Transverse colon (tissue), 4 donors: ENCODE measurements around the gene RBP3. TPM values are rescaled to one million over a fixed set of nuclear protein-coding genes. Genes with fewer than 3 reads are reported as not detected.

Experiments
- DNase-seq: peaks from one replicate; pipeline ENCODE4 v3.0.0-alpha.2; 2019
- H3K27ac ChIP-seq, 4 donors: fragments of 200-600 bp; sonication (generic); 2 replicates each; pipeline ENCODE4 v1.5.1; 2016 to 2018; ENCODE audit warnings: inconsistent platforms in 4 of 4
- H3K27me3 ChIP-seq: fragments of 200-600 bp; sonication (generic); 2 replicates; pipeline ENCODE4 v1.5.1; 2017; ENCODE audit warnings: inconsistent platforms
- H3K36me3 ChIP-seq, 4 donors: fragments of 200-600 bp; sonication (generic); 2 replicates each; pipeline ENCODE4 v1.5.1; 2017 to 2019; ENCODE audit warnings: inconsistent platforms in 4 of 4
- H3K4me1 ChIP-seq, 4 donors: fragments of 200-600 bp; sonication (generic); 2 replicates each; pipeline ENCODE4 v1.5.1; 2017 to 2020; ENCODE audit warnings: inconsistent platforms in 4 of 4
- H3K4me3 ChIP-seq, 4 donors: fragments of 200-600 bp; sonication (generic); 1 replicate in 1 of 4; 2 replicates in 3 of 4; pipeline versions ENCODE4 v1.5.1 to v1.6.1; 2017 to 2019; ENCODE audit warnings: inconsistent platforms in 4 of 4
- H3K9me3 ChIP-seq, 2 donors: fragments of 200-600 bp; sonication (generic); 2 replicates each; pipeline ENCODE4 v1.5.1; 2017 to 2019; ENCODE audit warnings: inconsistent platforms in 2 of 2
- EP300 ChIP-seq: sonication (generic); formaldehyde crosslinking; IDR thresholded peaks from one replicate; pipeline ENCODE4 v1.6.1; 2017; ENCODE audit warnings: antibody characterized with exemption, low read depth
- POLR2A ChIP-seq: fragments of 450-650 bp; IDR thresholded peaks from one replicate; pipeline ENCODE4 v1.6.1; 2016; ENCODE audit warnings: antibody characterized with exemption, mild to moderate bottlenecking, moderate library complexity
- POLR2AphosphoS5 ChIP-seq, 3 donors: sonication (generic); formaldehyde crosslinking; IDR thresholded peaks; one replicate each; pipeline ENCODE4 v1.6.1; 2016; ENCODE audit warnings: antibody characterized with exemption in 3 of 3
- WGBS, 2 donors: methylation state at CpG; one replicate each; pipeline ENCODE4 v1.1.5; 2018; ENCODE audit warnings: low coverage in 1 of 2; 5-methylcytosine and 5-hydroxymethylcytosine counted together
- in situ Hi-C, 4 donors: fragments of 200-750 bp; cut with MboI; loops; one replicate each; pipeline versions ENCODE4 v1.15.0 to v1.15.1; 2017; ENCODE audit warnings: low sequenced_read_pairs in 3 of 4, low pct_ligation_motif_present in 1 of 4, low pct_unique_long_range_greater_than_20kb in 1 of 4
- intact Hi-C: fragments of 100-400 bp; cut with DNase I; formaldehyde crosslinking; loops from one replicate; pipeline ENCODE4 v1.15.1; 2023; ENCODE audit warnings: low total_unique reads
- total RNA-seq, 4 donors: library from RNA; depleted of rRNA; stranded (reverse); fragments of >200 nt; gene quantifications; one replicate each; pipeline ENCODE4 v1.1.0, GENCODE V29; 2016
- TF ChIP-seq, protein P1 (sequence below), 5 experiments: fragments of 200-600 bp in 3 of 5; fragments of 450-650 bp in 2 of 5; sonication (generic) in 3 of 5; IDR thresholded peaks; 1 replicate in 2 of 5; 2 replicates in 3 of 5; pipeline ENCODE4 v1.5.1; 2016 to 2017; ENCODE audit warnings: antibody characterized with exemption in 5 of 5, inconsistent platforms in 3 of 5, mild to moderate bottlenecking in 2 of 5, moderate library complexity in 1 of 5

The RBP3 gene
- total RNA-seq, 4 donors from 2014 or later = not detected

DNA sequence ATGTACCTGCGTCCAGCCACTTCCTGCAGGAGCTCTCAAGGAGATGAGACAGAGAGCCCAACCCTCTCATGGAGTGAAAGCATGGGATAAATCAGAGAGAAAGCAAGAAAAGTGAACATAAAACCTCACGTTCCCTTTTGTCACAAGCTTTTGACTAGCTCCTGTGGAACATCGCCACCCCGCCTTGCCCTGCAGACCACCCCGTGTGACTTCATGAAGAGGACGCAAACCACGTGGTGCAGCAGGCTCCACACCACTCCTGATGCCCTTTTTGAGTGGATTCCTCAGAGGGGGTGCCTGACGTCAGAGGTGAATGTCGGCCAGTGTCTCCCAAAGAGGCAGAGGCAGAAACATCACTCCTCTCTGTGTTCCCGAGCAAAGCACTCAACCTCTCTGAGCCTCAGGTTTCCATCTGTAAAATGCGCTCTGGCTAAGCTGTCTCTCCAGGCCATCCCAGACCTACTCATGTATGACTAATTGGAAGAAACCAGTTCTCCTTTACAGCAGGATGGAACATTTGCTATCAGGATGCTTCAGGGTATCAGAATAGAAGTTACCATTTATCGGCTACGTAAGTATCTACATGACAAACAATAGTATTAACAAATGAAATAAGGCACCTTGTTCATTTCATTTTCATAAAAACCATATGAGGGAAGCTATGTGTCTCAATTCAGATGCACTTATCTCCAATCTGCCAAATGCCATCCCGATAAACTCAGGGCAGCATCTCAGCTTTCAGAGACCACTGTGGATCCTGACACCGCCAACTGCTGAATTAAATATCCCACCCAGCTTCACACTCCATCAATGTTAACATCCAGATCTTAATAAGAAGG, 30.7 kb downstream of the RBP3 start:
- in situ Hi-C loops = loop anchor here in 1 of 4 donors (25.0 kb wide), 1 partner anchor 1092 kb away; the partner anchor contains the start of gene ANTXRL
- 83 to 84% methylated on average over 8 to 15 of the region's 15 CpGs for WGBS, 2 donors

DNA sequence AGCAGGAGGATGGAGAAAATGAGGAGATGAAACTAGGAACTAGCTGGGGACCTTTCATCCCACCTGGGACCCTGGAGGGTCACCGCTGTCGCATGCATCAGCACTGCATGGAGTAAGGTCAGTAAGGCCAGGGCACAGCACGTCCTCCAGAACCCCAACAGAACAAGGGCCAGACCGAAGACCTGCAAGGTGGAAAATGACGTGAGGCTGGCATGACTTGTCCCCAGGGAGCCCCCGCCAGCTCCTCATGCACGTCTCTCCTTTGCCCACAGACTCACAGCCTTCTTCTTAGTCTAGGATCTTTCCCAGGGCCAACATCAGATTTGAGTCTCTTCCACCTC, 31.3 kb downstream of the RBP3 start:
- H3K27me3 ChIP-seq = no peaks in the 10 kb centered on the region
- H3K9me3 ChIP-seq = no peaks in the 10 kb centered on the region
- 67 to 70% methylated on average over 3 to 7 of the region's 7 CpGs for WGBS, 2 donors
- peaks cover 0 to 26% (median 20%) of the 10 kb centered on the region in 4 donors for H3K4me1 ChIP-seq
- intact Hi-C loops (no loop called here), in situ Hi-C loops (loop anchor here in 1 of 4 donors (25.0 kb wide), 1 partner anchor 1092 kb away; the partner anchor contains the start of gene ANTXRL)
- H3K27ac ChIP-seq = no peak overlapping the region
- no peak overlapping the region for H3K4me3 ChIP-seq
- H3K36me3 ChIP-seq = no peaks in the 10 kb centered on the region
- DNase-seq = no peak
- TF ChIP-seq POLR2AphosphoS5 (IDR thresholded peaks at IDR 0.05) (no peak), EP300 (no peak), POLR2A (no peak)
- TF ChIP-seq, protein P1, sequence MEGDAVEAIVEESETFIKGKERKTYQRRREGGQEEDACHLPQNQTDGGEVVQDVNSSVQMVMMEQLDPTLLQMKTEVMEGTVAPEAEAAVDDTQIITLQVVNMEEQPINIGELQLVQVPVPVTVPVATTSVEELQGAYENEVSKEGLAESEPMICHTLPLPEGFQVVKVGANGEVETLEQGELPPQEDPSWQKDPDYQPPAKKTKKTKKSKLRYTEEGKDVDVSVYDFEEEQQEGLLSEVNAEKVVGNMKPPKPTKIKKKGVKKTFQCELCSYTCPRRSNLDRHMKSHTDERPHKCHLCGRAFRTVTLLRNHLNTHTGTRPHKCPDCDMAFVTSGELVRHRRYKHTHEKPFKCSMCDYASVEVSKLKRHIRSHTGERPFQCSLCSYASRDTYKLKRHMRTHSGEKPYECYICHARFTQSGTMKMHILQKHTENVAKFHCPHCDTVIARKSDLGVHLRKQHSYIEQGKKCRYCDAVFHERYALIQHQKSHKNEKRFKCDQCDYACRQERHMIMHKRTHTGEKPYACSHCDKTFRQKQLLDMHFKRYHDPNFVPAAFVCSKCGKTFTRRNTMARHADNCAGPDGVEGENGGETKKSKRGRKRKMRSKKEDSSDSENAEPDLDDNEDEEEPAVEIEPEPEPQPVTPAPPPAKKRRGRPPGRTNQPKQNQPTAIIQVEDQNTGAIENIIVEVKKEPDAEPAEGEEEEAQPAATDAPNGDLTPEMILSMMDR (IDR thresholded peaks at IDR 0.05) = no peak

More for the DNA sequence above, 30.7 kb downstream of the RBP3 start:
- DNase-seq = no peak
- Histone ChIP-seq H3K4me1 (peaks cover 0 to 22% (median 18%) of the 10 kb centered on the region in 4 donors), H3K36me3 (no peaks in the 10 kb centered on the region), H3K9me3 (no peaks in the 10 kb centered on the region), H3K4me3 (no peak overlapping the region), H3K27ac (no peak overlapping the region), H3K27me3 (no peaks in the 10 kb centered on the region)
- TF ChIP-seq EP300 (no peak), POLR2A (no peak), POLR2AphosphoS5 (IDR thresholded peaks at IDR 0.05) (no peak)
- TF ChIP-seq, protein P1 (IDR thresholded peaks at IDR 0.05) = no peak
- intact Hi-C loops = no loop called here

DNA sequence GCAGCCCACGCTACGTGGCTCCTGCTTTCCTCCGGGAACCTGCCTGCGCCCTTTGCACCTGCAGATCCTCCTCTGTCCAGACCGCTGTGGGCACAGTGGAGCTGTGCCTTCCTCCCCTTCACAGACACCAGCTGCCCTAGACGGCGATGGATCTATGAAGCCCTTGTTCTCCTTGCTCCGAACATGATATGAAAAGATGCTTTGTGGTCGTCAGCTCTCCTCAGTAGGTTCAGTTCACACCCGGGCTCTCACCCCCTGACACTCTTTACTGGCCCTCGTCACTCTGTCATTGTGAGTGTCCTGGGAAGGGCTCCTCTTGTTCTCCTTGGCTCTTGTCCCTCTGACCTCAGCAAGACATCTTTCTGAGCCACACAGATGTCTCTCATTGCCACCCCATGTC, 31.7 kb downstream of the RBP3 start:
- no peaks in the 10 kb centered on the region for H3K36me3 ChIP-seq
- in situ Hi-C loops = loop anchor here in 3 of 4 donors (5.0 to 25.0 kb wide), 3 partner anchors 1093 to 1275 kb away; partner anchors contain the start of gene ANTXRL (in 1 of the 3)
- no peak overlapping the region for H3K4me3 ChIP-seq
- intact Hi-C loops = no loop called here
- H3K27me3 ChIP-seq = no peaks in the 10 kb centered on the region
- H3K27ac ChIP-seq = no peak overlapping the region
- peaks cover 0 to 30% (median 19%) of the 10 kb centered on the region in 4 donors for H3K4me1 ChIP-seq
- 63 to 70% methylated on average over 7 to 11 of the region's 11 CpGs for WGBS, 2 donors
- DNase-seq = no peak
- TF ChIP-seq EP300 (no peak), POLR2A (no peak), POLR2AphosphoS5 (IDR thresholded peaks at IDR 0.05) (no peak)
- TF ChIP-seq, protein P1 (IDR thresholded peaks at IDR 0.05) = no peak
- no peaks in the 10 kb centered on the region for H3K9me3 ChIP-seq

DNA sequence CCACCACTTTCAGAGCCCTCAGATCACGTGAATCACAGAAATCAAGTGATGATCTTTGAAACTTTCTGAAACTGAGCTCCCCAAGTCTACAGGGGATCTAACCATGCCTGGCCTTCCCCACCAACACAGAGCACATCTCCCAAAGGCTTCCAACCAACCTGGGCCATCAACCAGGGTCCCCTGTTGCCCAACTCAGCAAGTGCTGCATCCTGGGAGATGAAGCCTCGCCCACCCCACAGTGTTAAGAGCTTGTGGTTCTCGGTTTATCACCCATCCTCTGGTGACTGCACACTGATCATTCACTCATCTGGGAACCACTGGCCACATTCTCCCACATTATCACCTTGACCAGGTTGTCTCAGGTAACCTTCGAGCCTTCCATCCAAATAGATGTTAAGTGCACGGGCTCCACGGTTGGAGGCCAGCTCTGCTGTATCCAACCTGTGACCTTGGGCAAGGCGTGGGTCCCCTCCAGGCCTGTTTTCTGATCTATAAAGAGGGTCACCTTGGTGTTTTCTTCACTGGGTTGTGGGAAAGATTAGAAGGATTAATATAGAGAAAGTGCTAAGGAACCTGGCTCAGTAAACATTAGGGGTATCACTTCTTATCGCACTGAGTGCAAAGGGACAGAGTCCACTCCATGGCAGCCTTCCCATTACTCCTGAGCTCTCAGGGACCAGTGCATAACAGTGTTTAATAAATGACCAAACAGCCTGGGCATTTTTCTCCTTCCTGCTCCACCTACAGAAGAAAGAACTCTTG, 32.4 kb downstream of the RBP3 start:
- DNase-seq = peak; percentile 28
- Histone ChIP-seq H3K9me3 (no peaks in the 10 kb centered on the region), H3K27me3 (no peaks in the 10 kb centered on the region), H3K27ac (peak overlapping the region in 1 of 4 donors; percentile 54), H3K4me3 (no peak overlapping the region), H3K36me3 (no peaks in the 10 kb centered on the region), H3K4me1 (peaks cover 0 to 32% (median 21%) of the 10 kb centered on the region in 4 donors)
- no peak for TF ChIP-seq EP300
- no peak for TF ChIP-seq POLR2AphosphoS5 (IDR thresholded peaks at IDR 0.05)
- TF ChIP-seq POLR2A = no peak
- TF ChIP-seq, protein P1 (IDR thresholded peaks at IDR 0.05) = no peak
- intact Hi-C loops = no loop called here
- in situ Hi-C loops = loop anchor here in 3 of 4 donors (5.0 to 25.0 kb wide), 3 partner anchors 1093 to 1276 kb away; partner anchors contain the start of gene ANTXRL (in 1 of the 3)
- WGBS, 2 donors = 38 to 67% methylated on average over 2 to 8 of the region's 8 CpGs
